GM21515 (cell line): ENCODE measurements around the gene GUF1.
A peak's percentile ranks its signal among the peaks of the same experiment; 100 is the strongest.
"Not testable (repeated sequence)": the region's sequence is repeated elsewhere in the genome, so short reads cannot be mapped to it uniquely, and the experiment has no call there.

ENCODE experiments used
- ATAC-seq: cut with Tn5 transposase; IDR thresholded peaks from one replicate; pipeline ENCODE4 v1.9.1; 2021; ENCODE audit not compliant: unreplicated experiment

Gene GUF1

GRCh38 chr4:44700427-44700826 is 22.2 kb downstream of the GUF1 start:
- no peak for ATAC-seq

GRCh38 chr4:44701037-44701436 is 22.8 kb downstream of the GUF1 start:
- ATAC-seq, result no peak

GRCh38 chr4:44704673-44705072 is 26.5 kb downstream of the GUF1 start:
- ATAC-seq, result no peak

DNA sequence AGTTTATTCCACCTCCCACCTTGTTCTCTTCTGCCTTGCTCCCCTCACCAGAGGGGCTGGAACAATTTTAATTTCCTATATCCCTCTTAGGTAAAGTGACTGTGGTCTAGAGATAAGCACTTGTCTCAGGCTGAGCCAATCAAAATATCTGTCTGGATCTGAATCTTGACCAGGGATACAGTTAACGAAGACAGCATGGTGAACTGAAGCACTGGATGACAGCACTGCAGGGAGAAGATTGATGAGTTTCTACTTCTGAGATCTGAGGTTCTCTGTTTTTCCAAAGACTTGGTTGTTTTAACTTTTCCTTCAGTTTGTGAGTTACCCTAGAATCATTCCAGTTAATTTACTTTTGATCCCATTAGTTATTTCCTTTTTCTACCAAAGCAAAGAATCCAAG is 34.9 kb downstream of the GUF1 start:
- no peak for ATAC-seq

DNA sequence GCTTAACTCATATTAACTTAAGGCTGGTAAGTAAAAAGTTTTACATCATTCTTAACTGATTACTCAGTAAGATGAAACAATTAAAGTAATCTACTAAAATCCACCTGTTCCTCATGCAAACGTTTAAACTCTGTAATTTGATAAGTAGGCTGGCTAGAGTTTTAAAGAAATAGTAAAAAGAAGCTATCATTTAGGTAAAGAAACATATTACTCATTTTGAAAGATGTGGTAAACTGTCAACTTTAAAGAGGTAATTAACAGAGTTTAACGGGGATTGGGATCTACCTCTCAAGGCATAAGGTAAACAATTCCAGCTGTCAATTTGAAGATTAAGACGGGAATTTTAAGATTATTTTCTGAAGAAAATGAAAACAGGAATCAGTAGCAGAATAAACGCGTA is 38.4 kb downstream of the GUF1 start:
- no peak for ATAC-seq

GRCh38 chr4:44720371-44720770 is 42.2 kb downstream of the GUF1 start:
- no peak for ATAC-seq

GRCh38 chr4:44722001-44722400 is 43.8 kb downstream of the GUF1 start:
- no peak for ATAC-seq

DNA sequence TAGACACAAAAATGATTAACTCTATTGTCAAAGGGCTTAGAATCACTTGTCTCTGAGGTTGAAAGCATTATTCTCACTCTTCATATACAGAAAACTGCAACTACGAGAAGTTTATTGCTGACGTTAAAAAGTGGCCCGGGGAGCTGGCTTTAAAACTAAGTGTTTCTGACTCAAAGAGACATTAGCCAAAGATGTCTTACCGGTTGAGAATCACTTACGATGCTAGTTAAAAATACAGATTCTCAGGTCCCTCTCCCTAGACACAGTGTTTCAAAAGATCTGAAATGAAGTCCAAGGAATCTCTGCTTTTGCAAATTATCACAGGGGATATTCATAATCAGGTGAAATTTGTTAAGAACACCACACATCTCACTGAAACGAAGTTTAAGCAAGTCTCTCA is 46.9 kb downstream of the GUF1 start:
- ATAC-seq, result no peak

DNA sequence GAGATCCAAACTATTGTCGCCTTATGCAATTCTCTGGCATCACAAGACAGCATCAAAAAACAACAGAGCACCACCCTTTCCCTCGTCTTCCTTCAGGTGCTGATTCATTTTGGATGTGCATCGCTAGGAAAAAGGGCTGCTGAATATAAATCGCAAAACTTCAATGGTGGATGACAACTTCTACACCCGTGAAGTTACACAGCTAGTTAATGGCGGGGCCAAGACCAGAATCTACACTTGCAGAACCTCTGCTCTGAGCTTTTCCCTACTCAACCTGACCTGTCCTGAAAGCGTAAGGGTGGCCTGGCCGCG is 47.5 kb downstream of the GUF1 start:
- no peak for ATAC-seq

GRCh38 chr4:44726038-44726871 is 48.0 kb downstream of the GUF1 start, which contains the start of gene GNPDA2:
GNPDA2 (minus strand) TSS chr4:44726556; CDS start chr4:44722207, 4,349 bp downstream.
- peak; percentile 92 for ATAC-seq

DNA sequence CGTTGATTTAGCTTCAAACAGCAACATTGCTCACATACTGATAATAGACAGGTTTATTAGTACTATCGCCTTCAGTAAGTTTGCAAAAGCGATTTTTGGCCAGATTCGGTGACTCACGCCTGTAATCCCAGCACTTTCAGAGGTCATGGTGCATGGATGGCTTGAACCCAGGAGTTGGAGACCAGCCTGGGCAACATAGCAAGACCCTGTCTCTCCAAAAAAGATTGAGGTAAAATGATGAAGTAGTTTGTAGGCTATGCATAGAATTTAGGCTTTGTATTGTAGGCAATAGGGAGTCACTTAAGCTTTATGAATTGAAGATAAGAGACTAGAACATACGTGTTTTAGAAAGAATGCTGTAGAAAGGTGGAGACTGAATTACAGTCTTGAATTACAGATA is 49.3 kb downstream of the GUF1 start:
- no peak for ATAC-seq

GRCh38 chr4:44728694-44729093 is 50.5 kb downstream of the GUF1 start:
- not testable (repeated sequence) for ATAC-seq

DNA sequence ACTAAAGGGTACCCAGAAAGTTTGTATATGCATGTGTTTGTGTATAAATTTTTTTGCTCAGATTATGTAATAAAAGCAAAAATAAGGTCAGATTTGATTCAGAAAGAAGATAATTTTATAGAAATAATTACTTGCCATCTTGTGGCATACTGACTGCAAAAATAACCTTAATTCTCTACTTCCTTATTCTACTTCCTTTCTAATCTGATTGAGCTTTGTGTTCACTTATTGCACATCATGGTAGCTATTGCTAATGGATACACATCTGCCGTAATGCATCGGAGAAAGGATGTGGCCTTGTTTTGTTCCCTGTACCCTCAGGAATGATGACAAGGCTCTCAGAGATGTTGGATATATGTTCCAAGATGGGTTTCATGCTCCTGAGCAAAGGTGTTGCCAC is 58.7 kb downstream of the GUF1 start:
- no peak for ATAC-seq

DNA sequence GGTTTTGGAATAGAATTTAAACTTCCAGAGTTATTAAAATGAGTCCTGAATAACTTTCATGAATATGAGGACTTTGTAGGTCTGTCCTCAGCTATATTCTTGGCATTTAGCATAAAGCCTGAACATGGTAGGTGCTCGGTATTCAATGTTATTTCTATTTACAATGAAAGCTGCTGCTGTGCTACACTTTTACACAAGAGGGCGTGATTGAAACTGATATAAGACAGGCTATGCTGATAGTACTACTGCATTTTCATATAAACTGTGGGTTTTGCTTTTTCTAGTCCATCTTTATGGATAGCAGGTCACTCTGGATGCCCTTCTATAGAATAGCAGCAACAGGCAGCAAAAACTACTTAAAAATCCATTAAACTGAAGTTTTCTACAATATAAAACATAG is 60.4 kb downstream of the GUF1 start:
- no peak for ATAC-seq

- ATAC-seq, result no peak
These were observed 62.0 kb downstream of the GUF1 start for GRCh38 chr4:44740201-44740600.
